Epithelial cell of proximal tubule (primary cell): ENCODE results near the gene SLC4A8. TPM values are rescaled to one million over a fixed set of nuclear protein-coding genes. Genes with fewer than 3 reads are reported as not detected.

Experiments
- DNase-seq: peaks from one replicate; pipeline ENCODE4 v3.0.0-alpha.2; 2011; ENCODE audit warnings: low read depth
- H3K4me3 ChIP-seq: 2 replicates; pipeline ENCODE4 v1.5.1; 2011; ENCODE audit warnings: low read depth, mild to moderate bottlenecking, low read length
- CTCF ChIP-seq: conservative IDR thresholded peaks from 2 replicates; pipeline ENCODE4 v1.5.1; 2012; ENCODE audit warnings: low read depth, mild to moderate bottlenecking, low read length
- total RNA-seq: library from RNA; depleted of rRNA; stranded (reverse); fragments of >200 nt; gene quantifications from 2 replicates; pipeline ENCODE4 v1.2.3, GENCODE V29; 2015

SLC4A8 gene
- total RNA-seq, 1 donor from 2014 or later: 0.86 TPM

- no peak for TF ChIP-seq CTCF
- no peak for DNase-seq
- H3K4me3 ChIP-seq: no peak overlapping the region
Measured at GRCh38 chr12:51540996-51541395, 116.4 kb downstream of the SLC4A8 start.

GRCh38 chr12:51546097-51546496, 121.5 kb downstream of the SLC4A8 start:
- DNase-seq: no peak
- TF ChIP-seq CTCF: no peak

GRCh38 chr12:51547606-51548005, 123.0 kb downstream of the SLC4A8 start:
- DNase-seq: no peak
- TF ChIP-seq CTCF: no peak
- H3K4me3 ChIP-seq: no peak overlapping the region

More at GRCh38 chr12:51546097-51546496, 121.5 kb downstream of the SLC4A8 start:
- H3K4me3 ChIP-seq: no peak overlapping the region

- DNase-seq: no peak
- TF ChIP-seq CTCF: no peak
- no peak overlapping the region for H3K4me3 ChIP-seq
Measured at GRCh38 chr12:51548241-51548640, 123.6 kb downstream of the SLC4A8 start.

GRCh38 chr12:51549637-51550036, 125.0 kb downstream of the SLC4A8 start:
- no peak for TF ChIP-seq CTCF
- H3K4me3 ChIP-seq: no peak overlapping the region
- DNase-seq: no peak

Other genes with a start within 250 kb of the SLC4A8 start
- 4.6 and 9.2 TPM in 2 replicates for gene POU6F1, start 206.8 kb upstream of the SLC4A8 start, total RNA-seq
- 196 and 198 TPM in 2 replicates for gene DAZAP2, start 186.0 kb upstream of the SLC4A8 start, total RNA-seq
- gene SMAGP, start 154.4 kb upstream of the SLC4A8 start, total RNA-seq: 29.3 and 42.2 TPM in 2 replicates
- gene BIN2, start 100.7 kb upstream of the SLC4A8 start, total RNA-seq: not detected in 2 replicates
- gene CELA1, start 78.2 kb upstream of the SLC4A8 start, total RNA-seq: not detected in 2 replicates
- 32.4 and 72.7 TPM in 2 replicates for gene GALNT6, start 33.4 kb upstream of the SLC4A8 start, total RNA-seq
- gene SCN8A, start 166.4 kb downstream of the SLC4A8 start, total RNA-seq: 0.58 and 0.86 TPM in 2 replicates